H54 (cell line): ENCODE results near the gene DNM1.

Source experiments
- DNase-seq: peaks from one replicate; pipeline ENCODE4 v3.0.0; 2011; ENCODE audit warnings: low spot score, mixed read lengths; ENCODE audit not compliant: insufficient read length
- FAIRE-seq: peaks from 3 replicates; lab custom pipeline; 2011; peaks lifted over from hg19 to GRCh38; lab: Jason Lieb, UNC
- POLR2A ChIP-seq: IDR thresholded peaks from 2 replicates; pipeline ENCODE4 v1.6.1; 2011; ENCODE audit warnings: low read depth, mild to moderate bottlenecking, low read length

The DNM1 gene

DNA sequence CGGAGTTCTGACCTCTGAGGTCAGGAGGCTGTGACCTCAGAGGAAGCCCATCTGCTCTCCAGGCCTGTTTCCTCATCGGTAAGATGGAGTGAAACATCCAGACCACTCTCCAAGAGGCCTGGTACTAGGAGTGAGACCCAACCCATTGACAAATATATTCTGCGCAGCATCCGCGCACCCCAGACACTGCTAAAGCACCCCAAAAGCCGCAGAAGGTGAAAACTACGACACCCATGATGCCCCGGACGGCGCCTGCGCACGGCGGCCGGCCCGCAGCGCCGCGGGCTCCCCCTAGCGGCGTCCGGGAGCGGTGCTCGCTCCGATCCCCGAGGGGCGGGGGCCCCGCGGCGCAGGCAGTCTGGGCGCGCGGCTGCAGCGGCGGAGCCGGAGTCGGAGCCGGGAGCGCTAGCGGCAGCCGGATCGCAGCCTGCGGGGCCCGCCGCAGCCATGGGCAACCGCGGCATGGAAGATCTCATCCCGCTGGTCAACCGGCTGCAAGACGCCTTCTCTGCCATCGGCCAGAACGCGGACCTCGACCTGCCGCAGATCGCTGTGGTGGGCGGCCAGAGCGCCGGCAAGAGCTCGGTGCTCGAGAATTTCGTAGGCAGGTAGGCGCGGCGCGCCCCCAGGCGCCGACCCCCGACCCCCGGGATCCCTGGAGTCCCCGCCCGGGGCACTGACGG lies at the start of gene DNM1:
TSS of gene DNM1 (plus strand) at position 356 of the 683 bp plus-strand sequence. CDS start at position 448, 92 bp downstream.
- peak; percentile 65 for TF ChIP-seq POLR2A
- DNase-seq (peak; percentile 98), FAIRE-seq (no peak)

DNA sequence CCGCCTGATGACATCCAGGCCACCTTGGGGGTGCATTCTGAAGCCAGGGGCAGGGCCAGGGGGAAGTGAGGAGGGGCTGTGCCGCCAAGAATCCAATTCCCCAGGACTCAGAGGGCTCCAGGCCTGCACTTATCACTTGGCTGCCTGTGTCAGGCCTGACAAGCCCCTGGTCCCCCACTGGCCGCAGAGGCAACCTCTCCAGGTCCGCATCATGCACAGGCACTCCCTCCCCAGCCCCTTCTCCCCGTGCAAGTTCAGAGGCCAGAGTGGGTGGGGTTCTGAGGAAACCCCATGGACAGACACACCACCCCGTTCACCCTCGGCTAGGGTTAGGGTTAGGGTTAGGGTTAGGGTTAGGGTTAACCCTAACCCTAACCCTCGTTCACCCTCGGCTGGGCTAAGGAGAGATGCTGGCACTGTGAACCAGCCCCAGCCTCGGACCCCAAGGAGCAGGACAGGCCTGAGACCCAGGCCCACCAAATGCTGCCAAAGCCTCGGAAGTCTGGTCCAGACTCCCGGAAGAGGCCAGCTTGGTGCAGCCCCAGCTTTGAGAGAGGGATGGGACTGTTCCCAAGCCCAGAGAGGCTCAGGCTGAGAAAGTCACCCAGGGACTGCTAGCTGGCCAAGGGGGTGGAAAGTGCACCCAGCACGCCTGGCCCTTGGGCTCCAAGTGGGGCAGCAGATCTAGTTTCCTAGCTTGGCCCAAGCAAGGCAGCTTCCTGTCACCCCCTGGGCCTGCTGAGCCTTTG lies 49.1 kb upstream of the DNM1 start:
- TF ChIP-seq POLR2A: no peak
- FAIRE-seq (no peak), DNase-seq (no peak)

DNA sequence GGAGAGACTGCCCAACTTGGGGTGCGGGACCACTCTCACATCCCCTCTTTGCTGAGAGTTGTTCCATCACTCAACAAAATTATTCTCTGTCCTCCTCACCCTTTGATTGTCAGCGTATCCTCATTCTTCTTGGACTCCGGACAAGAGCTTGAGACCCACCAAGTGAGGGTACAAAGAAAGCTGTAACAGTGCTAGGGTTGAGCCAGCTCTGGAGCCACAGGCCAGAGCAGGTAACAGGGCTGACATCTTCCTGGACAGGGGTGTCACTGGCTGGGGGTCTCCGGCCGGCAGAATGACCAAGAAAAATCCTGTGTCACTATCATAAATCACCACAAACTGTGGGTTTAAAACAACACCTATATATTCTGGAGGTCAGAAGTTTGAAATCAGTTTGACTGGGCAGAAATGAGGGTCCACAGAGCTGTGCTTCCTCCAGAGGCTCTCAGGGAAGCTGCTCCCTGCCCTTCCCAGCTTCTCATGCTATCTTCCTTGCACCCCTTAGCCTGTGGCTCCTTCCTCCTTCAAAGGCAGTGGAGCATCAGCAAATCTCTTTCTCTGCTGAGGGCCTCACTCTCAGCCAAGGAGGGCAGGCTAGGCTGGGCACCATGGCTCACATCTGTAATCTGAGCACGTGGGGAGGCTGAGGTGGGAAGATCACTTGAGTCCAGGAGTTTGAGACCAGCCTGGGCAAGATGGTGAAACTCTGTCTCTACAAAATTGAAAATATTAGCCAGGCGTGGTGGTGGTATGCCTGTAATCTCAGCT lies 47.3 kb upstream of the DNM1 start:
- DNase-seq: no peak
- no peak for FAIRE-seq
- no peak for TF ChIP-seq POLR2A

DNA sequence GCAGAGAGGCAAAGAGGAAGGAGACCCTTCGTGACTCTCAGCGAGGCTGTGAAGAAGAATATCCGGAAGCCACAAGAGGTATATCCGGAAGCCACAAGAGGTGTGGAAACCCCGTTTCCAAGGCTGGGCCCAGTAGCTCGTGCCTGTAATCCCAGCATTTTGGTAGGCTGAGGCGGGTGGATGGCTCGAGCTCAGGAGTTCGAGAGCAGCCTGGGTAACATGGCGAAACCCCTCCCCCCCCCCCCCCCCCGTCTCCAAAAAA lies 43.7 kb upstream of the DNM1 start:
- DNase-seq (no peak), FAIRE-seq (no peak)
- no peak for TF ChIP-seq POLR2A

DNA sequence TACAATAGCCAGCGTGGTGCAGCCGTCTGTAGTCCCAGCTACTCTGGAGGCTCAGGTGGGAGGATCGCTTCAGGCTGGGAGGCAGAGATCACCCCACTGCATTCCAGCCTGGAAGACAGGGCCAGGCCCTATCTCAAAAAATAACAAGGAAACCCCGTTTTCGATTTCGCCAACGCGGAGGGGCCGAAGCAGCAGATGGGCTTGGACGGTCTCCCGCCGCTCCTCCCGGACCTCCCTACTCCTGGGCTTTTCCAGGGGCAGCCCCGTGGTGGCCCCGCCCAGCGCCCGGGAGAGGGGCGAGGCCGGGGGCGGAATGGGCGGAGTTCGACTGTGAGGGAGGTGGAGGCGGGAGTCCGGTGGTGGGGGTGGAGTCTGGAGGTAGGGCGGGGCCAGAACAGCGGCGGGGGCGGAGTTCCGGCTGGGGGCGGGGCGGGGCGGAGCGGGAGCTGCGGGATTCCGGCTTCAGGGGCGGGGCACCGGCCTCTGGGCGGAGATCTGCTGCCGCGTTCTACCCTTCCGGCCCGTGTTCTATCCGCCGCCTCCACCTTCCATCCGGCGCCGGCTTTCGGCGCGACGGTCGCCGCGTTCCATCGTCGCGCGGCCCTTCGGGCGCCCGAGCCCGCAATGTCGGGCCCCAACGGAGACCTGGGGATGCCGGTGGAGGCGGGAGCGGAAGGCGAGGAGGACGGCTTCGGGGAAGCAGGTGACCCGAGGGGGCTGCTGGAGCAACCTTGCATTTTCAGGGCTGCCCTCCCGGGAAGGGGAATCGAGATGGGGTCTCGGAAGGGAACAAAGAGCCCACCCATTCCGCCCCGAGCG lies 43.2 kb upstream of the DNM1 start, which contains the start of gene BBLN:
TSS of gene BBLN (plus strand) at position 482 of the 819 bp plus-strand sequence. CDS start at position 625, 143 bp downstream.
- peak; percentile 86 for TF ChIP-seq POLR2A
- DNase-seq: peak; percentile 98
- no peak for FAIRE-seq

DNA sequence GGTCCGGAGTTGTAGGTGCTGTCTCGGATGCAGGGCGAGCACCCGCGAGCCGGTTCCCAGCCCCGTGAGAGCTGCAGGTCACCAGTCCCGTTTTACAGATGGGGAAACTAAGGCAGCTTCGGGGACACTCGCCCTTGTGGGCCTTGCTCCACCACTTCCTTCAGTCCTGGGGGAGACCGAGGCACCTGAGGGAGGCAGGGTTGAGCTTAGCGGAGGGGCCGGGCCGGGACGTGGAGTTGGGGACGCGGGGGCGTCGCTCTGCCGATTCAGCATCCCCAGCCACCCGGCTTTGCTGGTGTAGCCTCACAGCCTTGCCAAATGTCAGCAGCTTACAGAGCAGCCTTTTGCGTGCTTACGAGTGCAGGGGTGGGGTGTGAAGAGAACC lies 42.6 kb upstream of the DNM1 start:
- no peak for FAIRE-seq
- DNase-seq: peak; percentile 71
- TF ChIP-seq POLR2A: no peak

DNA sequence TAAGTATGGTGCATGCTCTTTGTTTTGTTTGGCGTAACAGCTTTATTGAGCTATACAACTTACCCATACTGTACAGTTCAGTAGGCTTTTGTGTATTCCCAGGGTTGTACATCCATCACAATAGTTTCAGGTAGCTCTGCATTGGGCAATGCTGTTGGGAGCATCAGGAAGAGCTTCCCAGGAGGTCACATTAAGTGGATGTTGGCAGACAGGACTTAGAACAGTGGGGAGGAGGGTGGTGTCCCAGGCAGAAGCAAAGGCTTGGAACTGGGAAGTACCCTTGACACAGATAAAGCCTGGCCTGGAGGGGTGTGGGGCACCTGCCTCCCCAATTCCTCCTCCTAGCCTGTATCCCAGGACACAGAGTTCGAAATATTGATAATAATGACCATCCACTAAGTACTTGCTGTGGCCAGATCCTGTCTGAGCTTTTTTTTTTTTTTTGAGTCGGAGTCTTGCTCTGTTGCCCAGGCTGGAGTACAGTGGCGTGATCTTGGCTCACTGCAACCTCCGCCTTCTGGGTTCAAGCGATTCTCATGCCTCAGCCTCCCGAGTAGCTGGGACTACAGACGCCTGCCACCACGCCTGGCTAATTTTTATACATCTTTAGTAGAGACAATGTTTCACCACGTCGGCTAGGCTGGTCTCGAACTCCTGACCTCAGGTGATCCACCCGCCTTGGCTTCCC lies 41.8 kb upstream of the DNM1 start:
- FAIRE-seq: no peak
- no peak for DNase-seq
- TF ChIP-seq POLR2A: no peak

DNA sequence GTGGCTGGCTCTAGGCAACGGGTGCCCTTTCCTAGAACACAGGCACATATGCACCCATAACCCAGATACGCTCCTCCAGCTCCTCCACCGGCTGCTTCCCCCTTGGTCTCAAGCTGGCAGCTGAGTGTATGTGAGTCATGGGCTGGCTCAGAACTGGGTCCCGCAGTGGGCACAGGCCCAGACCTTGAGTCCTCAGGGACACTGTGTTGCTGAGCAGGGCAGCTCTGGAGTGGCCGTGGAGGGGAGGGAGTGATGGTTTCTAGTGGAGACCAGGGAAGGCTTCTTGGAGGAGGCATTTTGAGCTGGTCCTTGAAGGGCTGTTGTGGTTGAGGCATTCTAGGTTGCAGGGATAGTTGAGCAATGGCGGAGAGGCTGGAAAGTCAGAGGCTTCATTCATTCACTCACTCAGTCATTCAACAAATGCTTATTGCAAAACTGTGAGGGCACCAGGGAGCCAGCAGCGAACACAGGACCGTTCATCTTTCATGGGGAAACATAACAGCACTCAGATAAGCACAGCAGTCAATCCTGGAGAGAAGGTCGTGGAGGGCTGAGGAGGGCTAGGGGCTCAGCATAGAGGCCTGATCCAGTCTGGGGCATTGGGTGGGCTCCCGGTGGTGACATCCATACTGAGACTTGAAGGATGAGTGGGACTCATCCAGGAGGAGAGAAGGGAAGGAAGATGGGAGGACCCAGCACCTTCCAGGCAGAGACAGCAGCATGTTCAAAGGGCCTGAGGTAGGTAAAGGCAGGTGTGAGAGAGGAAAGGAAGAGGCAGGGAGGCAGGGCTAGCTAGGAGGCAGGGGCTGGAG lies 40.8 kb upstream of the DNM1 start:
- DNase-seq (peak; percentile 98), FAIRE-seq (peak; percentile 81)
- TF ChIP-seq POLR2A: no peak

DNA sequence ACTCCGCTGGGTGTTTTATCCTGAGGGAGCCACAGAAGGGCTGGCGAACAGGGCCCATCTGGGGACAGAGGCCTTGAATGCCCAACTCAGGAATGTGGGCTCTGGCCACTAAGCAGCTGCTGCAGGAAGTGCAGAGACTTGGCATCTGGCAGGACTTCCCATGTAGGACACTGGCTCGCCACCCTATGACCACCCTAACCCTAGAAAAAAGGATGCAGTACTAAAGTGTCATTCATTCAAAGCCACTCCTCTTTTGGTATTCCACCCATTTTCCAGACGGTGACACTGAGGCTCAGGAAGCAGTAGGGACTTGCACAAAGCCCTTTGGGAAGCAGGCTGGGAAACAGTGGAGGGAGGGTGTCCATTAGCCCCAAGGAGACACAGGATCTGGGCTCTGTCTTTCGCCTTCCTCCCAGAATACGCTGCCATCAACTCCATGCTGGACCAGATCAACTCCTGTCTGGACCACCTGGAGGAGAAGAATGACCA lies 40.1 kb upstream of the DNM1 start:
- no peak for TF ChIP-seq POLR2A
- FAIRE-seq: no peak

DNA sequence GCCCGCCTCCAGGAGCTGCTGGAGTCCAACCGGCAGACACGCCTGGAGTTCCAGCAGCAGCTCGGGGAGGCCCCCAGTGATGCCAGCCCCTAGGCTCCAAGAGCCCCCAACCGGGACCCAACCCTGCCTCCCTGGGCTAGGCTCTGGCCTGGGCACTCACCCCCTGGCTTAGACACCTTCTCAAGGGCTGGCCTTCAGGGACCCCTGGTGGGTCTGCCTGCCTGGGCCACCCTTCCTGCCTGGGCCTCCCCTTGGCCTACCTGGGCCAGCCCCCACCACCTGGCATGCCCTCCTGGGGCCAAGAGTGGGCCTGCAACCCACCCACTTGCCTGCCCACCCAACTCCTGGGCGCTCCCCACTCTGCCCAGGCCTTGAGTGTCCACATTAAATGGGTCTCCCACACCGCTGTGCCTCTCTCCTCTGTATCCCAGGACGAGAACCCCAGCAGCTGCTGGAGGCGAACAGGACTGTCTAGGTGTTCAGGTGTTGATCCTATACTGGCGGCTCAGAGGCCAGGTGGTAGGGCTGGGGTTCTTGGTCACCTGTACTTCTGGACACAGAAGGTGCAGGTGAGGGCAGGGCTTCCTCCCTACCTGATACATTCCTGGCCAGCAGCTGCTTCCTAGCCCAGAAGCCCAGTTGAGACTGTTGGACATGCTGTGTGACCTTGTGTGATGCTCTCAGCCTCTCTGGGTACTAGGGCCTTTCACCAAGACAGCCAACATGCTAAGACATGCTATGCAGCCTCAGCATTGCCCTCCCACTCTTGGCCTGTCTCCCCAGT lies 39.5 kb upstream of the DNM1 start:
- no peak for DNase-seq
- FAIRE-seq: no peak
- no peak for TF ChIP-seq POLR2A

More for the DNA sequence above, 40.1 kb upstream of the DNM1 start:
- no peak for DNase-seq

DNA sequence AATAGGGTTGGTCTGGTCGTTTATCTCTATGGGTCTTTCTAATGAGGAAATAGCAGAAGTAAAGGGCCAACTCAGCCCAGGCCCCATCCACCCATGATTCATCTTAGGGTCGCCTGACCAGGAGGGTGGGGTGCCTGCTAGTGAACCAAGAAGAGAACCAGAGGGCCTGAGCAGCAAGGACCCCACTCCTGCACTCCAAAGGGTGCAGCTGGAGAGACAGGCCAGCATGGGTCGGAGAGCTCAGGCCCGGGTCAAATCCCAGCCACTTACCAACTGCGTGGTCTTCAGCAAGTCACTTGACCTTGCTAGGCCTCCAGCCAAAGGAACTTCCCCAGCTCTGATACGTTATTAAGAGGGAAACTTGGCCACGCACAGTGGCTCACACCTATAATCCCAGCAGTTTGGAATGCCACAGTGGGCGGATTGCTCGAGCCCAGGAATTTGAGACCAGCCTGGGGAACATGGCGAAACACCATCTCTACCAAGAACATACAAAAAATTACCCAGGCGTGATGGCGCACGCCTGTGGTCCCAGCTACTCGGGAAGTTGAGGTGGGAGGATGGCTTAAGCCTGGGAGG lies 38.8 kb upstream of the DNM1 start:
- DNase-seq: no peak
- no peak for TF ChIP-seq POLR2A
- no peak for FAIRE-seq
